C4-2B (cell line): ENCODE results near the gene SEMA4D.

ENCODE experiments used
- ZFX ChIP-seq: fragments of 450-650 bp; IDR thresholded peaks from 2 replicates; pipeline ENCODE4 v1.6.1; 2017
- TF ChIP-seq, protein P1 (sequence below): fragments of 450-650 bp; conservative IDR thresholded peaks from 2 replicates; pipeline ENCODE4 v1.5.1; 2017; ENCODE audit warnings: mild to moderate bottlenecking

DNA sequence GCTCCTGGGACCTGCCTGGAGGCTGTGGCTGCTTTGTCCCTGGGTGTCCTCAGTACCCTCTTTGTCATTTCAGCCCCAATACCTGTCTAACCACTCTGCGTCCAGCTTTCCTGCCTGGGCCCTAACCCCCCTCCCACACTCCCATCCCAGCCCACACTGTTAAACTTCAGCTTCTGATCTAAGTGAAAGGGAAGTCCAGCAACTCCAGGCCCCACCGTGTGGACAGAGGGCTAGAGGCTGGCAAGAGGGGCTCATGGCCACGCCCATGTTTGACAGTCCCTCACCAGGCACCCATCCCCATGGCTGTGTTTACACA is 56.3 kb downstream of the SEMA4D start:
- TF ChIP-seq, protein P1, sequence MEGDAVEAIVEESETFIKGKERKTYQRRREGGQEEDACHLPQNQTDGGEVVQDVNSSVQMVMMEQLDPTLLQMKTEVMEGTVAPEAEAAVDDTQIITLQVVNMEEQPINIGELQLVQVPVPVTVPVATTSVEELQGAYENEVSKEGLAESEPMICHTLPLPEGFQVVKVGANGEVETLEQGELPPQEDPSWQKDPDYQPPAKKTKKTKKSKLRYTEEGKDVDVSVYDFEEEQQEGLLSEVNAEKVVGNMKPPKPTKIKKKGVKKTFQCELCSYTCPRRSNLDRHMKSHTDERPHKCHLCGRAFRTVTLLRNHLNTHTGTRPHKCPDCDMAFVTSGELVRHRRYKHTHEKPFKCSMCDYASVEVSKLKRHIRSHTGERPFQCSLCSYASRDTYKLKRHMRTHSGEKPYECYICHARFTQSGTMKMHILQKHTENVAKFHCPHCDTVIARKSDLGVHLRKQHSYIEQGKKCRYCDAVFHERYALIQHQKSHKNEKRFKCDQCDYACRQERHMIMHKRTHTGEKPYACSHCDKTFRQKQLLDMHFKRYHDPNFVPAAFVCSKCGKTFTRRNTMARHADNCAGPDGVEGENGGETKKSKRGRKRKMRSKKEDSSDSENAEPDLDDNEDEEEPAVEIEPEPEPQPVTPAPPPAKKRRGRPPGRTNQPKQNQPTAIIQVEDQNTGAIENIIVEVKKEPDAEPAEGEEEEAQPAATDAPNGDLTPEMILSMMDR: no peak
- no peak for TF ChIP-seq ZFX
